Nephron progenitor cell (in vitro differentiated cells): Measurements from ENCODE around the gene DYNLRB1.

Source experiments
- DNase-seq: peaks from one replicate; pipeline ENCODE4 v3.0.0; 2021
- H3K27ac Mint-ChIP-seq: 2 replicates; pipeline ENCODE4 v1.8.0; 2021; ENCODE audit warnings: mild to moderate bottlenecking, moderate library complexity, mixed read lengths
- H3K27me3 Mint-ChIP-seq: 2 replicates; pipeline ENCODE4 v1.8.0; 2021; ENCODE audit warnings: mild to moderate bottlenecking, low read depth, mixed read lengths; ENCODE audit not compliant: poor library complexity
- H3K36me3 Mint-ChIP-seq: 2 replicates; pipeline ENCODE4 v1.8.0; 2021; ENCODE audit warnings: low read depth, mixed read lengths
- H3K4me1 Mint-ChIP-seq: 2 replicates; pipeline ENCODE4 v1.8.0; 2021; ENCODE audit warnings: mixed read lengths
- H3K4me3 Mint-ChIP-seq: 2 replicates; pipeline ENCODE4 v1.8.0; 2021; ENCODE audit warnings: mild to moderate bottlenecking, moderate library complexity, mixed read lengths
- H3K9me3 Mint-ChIP-seq: 2 replicates; pipeline ENCODE4 v1.8.0; 2021; ENCODE audit warnings: mild to moderate bottlenecking, moderate library complexity, mixed read lengths
- CTCF ChIP-seq: fragments of 200-600 bp; sonication (generic); IDR thresholded peaks from 2 replicates; pipeline ENCODE4 v1.5.0; 2021; ENCODE audit warnings: antibody characterized with exemption

The DYNLRB1 gene

GRCh38 chr20:34552569-34552968, 36.3 kb downstream of the DYNLRB1 start:
- no peak for TF ChIP-seq CTCF
- Mint-ChIP-seq H3K27ac (peak overlapping the region; percentile 77), H3K36me3 (no peaks in the 10 kb centered on the region), H3K27me3 (peaks cover 18% of the 10 kb centered on the region), H3K4me1 (peaks cover 13% of the 10 kb centered on the region), H3K4me3 (no peak overlapping the region), H3K9me3 (no peaks in the 10 kb centered on the region)
- no peak for DNase-seq

- Mint-ChIP-seq H3K27me3 (peaks cover 18% of the 10 kb centered on the region), H3K9me3 (no peaks in the 10 kb centered on the region), H3K27ac (no peak overlapping the region), H3K4me1 (peaks cover 20% of the 10 kb centered on the region), H3K4me3 (no peak overlapping the region), H3K36me3 (no peaks in the 10 kb centered on the region)
- no peak for TF ChIP-seq CTCF
- DNase-seq = no peak
Observed at GRCh38 chr20:34553366-34553867, 37.2 kb downstream of the DYNLRB1 start.

- Mint-ChIP-seq H3K4me1 (peaks cover 7% of the 10 kb centered on the region), H3K4me3 (peak overlapping the region; percentile 84), H3K36me3 (peaks cover 4% of the 10 kb centered on the region), H3K9me3 (no peaks in the 10 kb centered on the region), H3K27ac (no peak overlapping the region), H3K27me3 (peaks cover 23% of the 10 kb centered on the region)
- DNase-seq = no peak
- TF ChIP-seq CTCF = no peak
Observed at GRCh38 chr20:34557936-34558319, 41.7 kb downstream of the DYNLRB1 start.

- TF ChIP-seq CTCF = no peak
- Mint-ChIP-seq H3K4me3 (peak within 1 kb of the TSS; percentile 84), H3K9me3 (no peaks in the 10 kb centered on the region), H3K4me1 (peaks cover 7% of the 10 kb centered on the region), H3K27ac (no peak within 1 kb of the TSS), H3K27me3 (peaks cover 25% of the 10 kb centered on the region), H3K36me3 (peaks cover 4% of the 10 kb centered on the region)
- peak; percentile 98 for DNase-seq
Observed at GRCh38 chr20:34558320-34559218, 42.3 kb downstream of the DYNLRB1 start, which contains the start of gene MAP1LC3A. Gene MAP1LC3A (plus strand): TSS chr20:34558718. CDS start chr20:34558869, 151 bp downstream.

- H3K4me1 Mint-ChIP-seq = peaks cover 7% of the 10 kb centered on the region
- no peaks in the 10 kb centered on the region for H3K9me3 Mint-ChIP-seq
- TF ChIP-seq CTCF = no peak
- no peak overlapping the region for H3K27ac Mint-ChIP-seq
- H3K4me3 Mint-ChIP-seq = peak overlapping the region; percentile 73
- H3K36me3 Mint-ChIP-seq = peaks cover 11% of the 10 kb centered on the region
- H3K27me3 Mint-ChIP-seq = peaks cover 25% of the 10 kb centered on the region
- DNase-seq = peak; percentile 28
Observed at GRCh38 chr20:34559311-34560140, 43.3 kb downstream of the DYNLRB1 start.
